GM12891 (cell line): ENCODE data around the gene BACH1.

ENCODE experiments used
- PAX5 ChIP-seq: IDR thresholded peaks from 2 replicates; pipeline ENCODE4 v1.6.1; 2011; ENCODE audit warnings: low read length, moderate library complexity, mild to moderate bottlenecking; ENCODE audit not compliant: insufficient read depth, severe bottlenecking
- POLR2A ChIP-seq: IDR thresholded peaks from 2 replicates; pipeline ENCODE4 v1.6.1; 2011; ENCODE audit warnings: low read depth, low read length, control low read depth
- POLR2AphosphoS5 ChIP-seq: IDR thresholded peaks from 2 replicates; pipeline ENCODE4 v1.6.1; 2011; ENCODE audit warnings: low read depth, low read length, control low read depth
- POU2F2 ChIP-seq: IDR thresholded peaks from 2 replicates; pipeline ENCODE4 v1.6.1; 2011; ENCODE audit warnings: low read depth, mild to moderate bottlenecking, control low read depth, low read length, moderate library complexity
- SPI1 ChIP-seq: IDR thresholded peaks from 2 replicates; pipeline ENCODE4 v1.6.1; 2011; ENCODE audit warnings: low read depth, low read length, control low read depth
- TAF1 ChIP-seq: IDR thresholded peaks from 2 replicates; pipeline ENCODE4 v1.6.1; 2011; ENCODE audit warnings: low read depth, low read length, control low read depth

DNA sequence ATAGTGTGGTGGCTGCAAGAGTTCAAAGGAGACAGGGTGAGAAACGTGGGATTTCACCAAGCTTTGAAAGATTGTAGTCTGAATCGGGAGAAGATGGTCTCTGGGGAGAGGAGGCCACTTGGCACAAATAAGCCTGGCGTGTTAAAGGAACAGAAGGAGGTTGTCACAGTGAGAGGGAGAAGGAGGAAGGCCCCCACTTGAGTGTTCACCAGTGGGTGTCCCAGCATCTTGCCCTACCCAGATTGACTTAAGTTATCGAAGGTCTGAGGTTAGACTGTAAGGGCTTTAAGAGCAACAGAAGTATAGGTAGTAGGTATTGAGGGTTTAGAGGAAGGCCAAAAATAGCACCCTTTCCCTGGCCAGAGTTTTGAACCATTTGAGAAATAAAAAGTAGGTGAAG, 48.0 kb downstream of the BACH1 start:
- TF ChIP-seq POLR2A (peak; percentile 38; the same call in 1 of the 2 replicates), POLR2AphosphoS5 (peak; percentile 58; the same call in 1 of the 2 replicates), SPI1 (no peak), TAF1 (no peak), PAX5 (no peak), POU2F2 (peak; percentile 46; the same call in 1 of the 2 replicates)
